ENCODE results near the gene AANAT.

AANAT gene

GRCh38 chr17:76467366-76467765 is at the start of gene AANAT:
Gene AANAT, plus strand, starts transcription at chr17:76467603. Its CDS starts 1,144 bp downstream, at chr17:76468747.
- DNase-seq = no peak

- no peak for DNase-seq
Observed at GRCh38 chr17:76419576-76420260, 47.7 kb upstream of the AANAT start.

GRCh38 chr17:76420356-76421043 is 46.9 kb upstream of the AANAT start:
- DNase-seq = no peak

- DNase-seq = no peak
Observed at GRCh38 chr17:76421044-76421407, 46.4 kb upstream of the AANAT start.

GRCh38 chr17:76422406-76422805 is 45.0 kb upstream of the AANAT start:
- DNase-seq = no peak

GRCh38 chr17:76422860-76423259 is 44.5 kb upstream of the AANAT start:
- no peak for DNase-seq

- DNase-seq = no peak
Observed at GRCh38 chr17:76426853-76427252, 40.5 kb upstream of the AANAT start.

GRCh38 chr17:76427501-76428231 is 39.7 kb upstream of the AANAT start:
- no peak for DNase-seq

- no peak for DNase-seq
Observed at GRCh38 chr17:76428511-76428910, 38.9 kb upstream of the AANAT start.

GRCh38 chr17:76431509-76431908 is 35.9 kb upstream of the AANAT start:
- no peak for DNase-seq

GRCh38 chr17:76432004-76432403 is 35.4 kb upstream of the AANAT start:
- DNase-seq = no peak

GRCh38 chr17:76432712-76433336 is 34.6 kb upstream of the AANAT start:
- no peak for DNase-seq

- no peak for DNase-seq
Observed at GRCh38 chr17:76433693-76434092, 33.7 kb upstream of the AANAT start.

GRCh38 chr17:76434870-76435269 is 32.5 kb upstream of the AANAT start:
- no peak for DNase-seq

GRCh38 chr17:76435751-76436150 is 31.7 kb upstream of the AANAT start:
- DNase-seq = no peak

- no peak for DNase-seq
Observed at GRCh38 chr17:76437467-76438402, 29.7 kb upstream of the AANAT start.

GRCh38 chr17:76438906-76439305 is 28.5 kb upstream of the AANAT start:
- no peak for DNase-seq

GRCh38 chr17:76439314-76439928 is 28.0 kb upstream of the AANAT start:
- DNase-seq = no peak

- no peak for DNase-seq
Observed at GRCh38 chr17:76440751-76441362, 26.5 kb upstream of the AANAT start.

- no peak for DNase-seq
Observed at GRCh38 chr17:76441686-76442340, 25.6 kb upstream of the AANAT start.

Measured in GOT3 (cell line).